ENCODE results near the gene CDK12.
"Not testable (repeated sequence)": the region's sequence is repeated elsewhere in the genome, so short reads cannot be mapped to it uniquely, and the experiment has no call there.

CDK12 gene

GRCh38 chr17:39487946-39488345, 26.7 kb downstream of the CDK12 start:
- peak overlapping the region; percentile 85 for H3K27ac ChIP-seq
- DNase-seq (ENCODE audit: low read depth, low spot score) = no peak

- H3K27ac ChIP-seq; DNase-seq (ENCODE audit: low read depth, low spot score): not testable (repeated sequence)
These were observed 35.6 kb downstream of the CDK12 start for GRCh38 chr17:39496921-39497320.

GRCh38 chr17:39507511-39507910, 46.2 kb downstream of the CDK12 start:
- no peak for DNase-seq (ENCODE audit: low read depth, low spot score)

GRCh38 chr17:39508987-39509386, 47.7 kb downstream of the CDK12 start:
- H3K27ac ChIP-seq = no peak overlapping the region
- no peak for DNase-seq (ENCODE audit: low read depth, low spot score)

More at GRCh38 chr17:39507511-39507910, 46.2 kb downstream of the CDK12 start:
- H3K27ac ChIP-seq = no peak overlapping the region

- H3K27ac ChIP-seq = no peak overlapping the region
- DNase-seq (ENCODE audit: low read depth, low spot score) = no peak
These were observed 52.0 kb downstream of the CDK12 start for GRCh38 chr17:39513309-39513708.

- no peak for DNase-seq (ENCODE audit: low read depth, low spot score)
- no peak overlapping the region for H3K27ac ChIP-seq
These were observed 52.6 kb downstream of the CDK12 start for GRCh38 chr17:39513915-39514314.

- no peak overlapping the region for H3K27ac ChIP-seq
- DNase-seq (ENCODE audit: low read depth, low spot score) = no peak
These were observed 55.9 kb downstream of the CDK12 start for GRCh38 chr17:39517224-39517623.

GRCh38 chr17:39525801-39526506, 64.7 kb downstream of the CDK12 start:
- DNase-seq (ENCODE audit: low read depth, low spot score) = no peak
- H3K27ac ChIP-seq = no peak overlapping the region

- no peak for DNase-seq (ENCODE audit: low read depth, low spot score)
- H3K27ac ChIP-seq = no peak overlapping the region
These were observed 66.0 kb downstream of the CDK12 start for GRCh38 chr17:39527220-39527813.

GRCh38 chr17:39529455-39529854, 68.2 kb downstream of the CDK12 start:
- DNase-seq (ENCODE audit: low read depth, low spot score) = no peak
- H3K27ac ChIP-seq = no peak overlapping the region

GRCh38 chr17:39530513-39530912, 69.2 kb downstream of the CDK12 start:
- DNase-seq (ENCODE audit: low read depth, low spot score) = no peak
- H3K27ac ChIP-seq = no peak overlapping the region

GRCh38 chr17:39531252-39531651, 70.0 kb downstream of the CDK12 start:
- DNase-seq (ENCODE audit: low read depth, low spot score) = no peak
- no peak overlapping the region for H3K27ac ChIP-seq

- DNase-seq (ENCODE audit: low read depth, low spot score) = no peak
- H3K27ac ChIP-seq = no peak overlapping the region
These were observed 72.6 kb downstream of the CDK12 start for GRCh38 chr17:39533891-39534290.

GRCh38 chr17:39534768-39535405, 73.6 kb downstream of the CDK12 start:
- H3K27ac ChIP-seq = no peak overlapping the region
- DNase-seq (ENCODE audit: low read depth, low spot score) = no peak

GRCh38 chr17:39536468-39536867, 75.2 kb downstream of the CDK12 start:
- no peak overlapping the region for H3K27ac ChIP-seq
- DNase-seq (ENCODE audit: low read depth, low spot score) = no peak

GRCh38 chr17:39537364-39537763, 76.1 kb downstream of the CDK12 start:
- DNase-seq (ENCODE audit: low read depth, low spot score); H3K27ac ChIP-seq: not testable (repeated sequence)

- no peak for DNase-seq (ENCODE audit: low read depth, low spot score)
- H3K27ac ChIP-seq = no peak overlapping the region
These were observed 77.6 kb downstream of the CDK12 start for GRCh38 chr17:39538866-39539265.

GRCh38 chr17:39540611-39541010, 79.3 kb downstream of the CDK12 start:
- no peak for DNase-seq (ENCODE audit: low read depth, low spot score)
- H3K27ac ChIP-seq = no peak overlapping the region

- H3K27ac ChIP-seq = no peak overlapping the region
- no peak for DNase-seq (ENCODE audit: low read depth, low spot score)
These were observed 80.4 kb downstream of the CDK12 start for GRCh38 chr17:39541652-39542051.

GRCh38 chr17:39543176-39543575, 81.9 kb downstream of the CDK12 start:
- DNase-seq (ENCODE audit: low read depth, low spot score) = no peak
- H3K27ac ChIP-seq = no peak overlapping the region

GRCh38 chr17:39543664-39544063, 82.4 kb downstream of the CDK12 start:
- no peak for DNase-seq (ENCODE audit: low read depth, low spot score)
- H3K27ac ChIP-seq = no peak overlapping the region

GRCh38 chr17:39544361-39544760, 83.1 kb downstream of the CDK12 start:
- DNase-seq (ENCODE audit: low read depth, low spot score); H3K27ac ChIP-seq: not testable (repeated sequence)
